Ishikawa (cell line): ENCODE data around the gene AMH.

ENCODE experiments used
- CEBPB ChIP-seq: IDR thresholded peaks from 2 replicates; pipeline ENCODE4 v1.6.1; 2012
- CREB1 ChIP-seq: IDR thresholded peaks from 2 replicates; pipeline ENCODE4 v1.6.1; 2012; ENCODE audit warnings: low read depth
- EGR1 ChIP-seq: IDR thresholded peaks from 2 replicates; pipeline ENCODE4 v1.6.1; 2012
- EP300 ChIP-seq: IDR thresholded peaks from 2 replicates; pipeline ENCODE4 v1.6.1; 2012; ENCODE audit warnings: borderline replicate concordance
- FOXM1 ChIP-seq: IDR thresholded peaks from 2 replicates; pipeline ENCODE4 v1.6.1; 2012; ENCODE audit warnings: low read depth, borderline replicate concordance
- NFIC ChIP-seq: IDR thresholded peaks from 2 replicates; pipeline ENCODE4 v1.6.1; 2012
- RAD21 ChIP-seq: IDR thresholded peaks from 2 replicates; pipeline ENCODE4 v1.6.1; 2012; ENCODE audit warnings: low read depth
- TAF1 ChIP-seq: IDR thresholded peaks from 2 replicates; pipeline ENCODE4 v1.6.1; 2012; ENCODE audit warnings: low read depth, mild to moderate bottlenecking
- TCF12 ChIP-seq: IDR thresholded peaks from 2 replicates; pipeline ENCODE4 v1.6.1; 2012; ENCODE audit warnings: low read depth
- TEAD4 ChIP-seq: IDR thresholded peaks from 2 replicates; pipeline ENCODE4 v1.6.1; 2012
- USF1 ChIP-seq: IDR thresholded peaks from 2 replicates; pipeline ENCODE4 v1.6.1; 2012
- YY1 ChIP-seq: IDR thresholded peaks from 2 replicates; pipeline ENCODE4 v1.6.1; 2012; ENCODE audit warnings: low read depth
- ZBTB7A ChIP-seq: IDR thresholded peaks from 2 replicates; pipeline ENCODE4 v1.6.1; 2012; ENCODE audit warnings: low read depth
- TF ChIP-seq, protein P1 (sequence below): IDR thresholded peaks from 2 replicates; pipeline ENCODE4 v1.6.1; 2012; ENCODE audit warnings: low read depth, mild to moderate bottlenecking
- TF ChIP-seq, protein P2 (sequence below): IDR thresholded peaks from 2 replicates; pipeline ENCODE4 v1.6.1; 2012

The AMH gene

GRCh38 chr19:2280633-2281264 lies 31.6 kb downstream of the AMH start:
- no peak for TF ChIP-seq NFIC
- 0 out of 2 replicates have a peak, but pooled peaks have one; percentile 37 for TF ChIP-seq ZBTB7A

DNA sequence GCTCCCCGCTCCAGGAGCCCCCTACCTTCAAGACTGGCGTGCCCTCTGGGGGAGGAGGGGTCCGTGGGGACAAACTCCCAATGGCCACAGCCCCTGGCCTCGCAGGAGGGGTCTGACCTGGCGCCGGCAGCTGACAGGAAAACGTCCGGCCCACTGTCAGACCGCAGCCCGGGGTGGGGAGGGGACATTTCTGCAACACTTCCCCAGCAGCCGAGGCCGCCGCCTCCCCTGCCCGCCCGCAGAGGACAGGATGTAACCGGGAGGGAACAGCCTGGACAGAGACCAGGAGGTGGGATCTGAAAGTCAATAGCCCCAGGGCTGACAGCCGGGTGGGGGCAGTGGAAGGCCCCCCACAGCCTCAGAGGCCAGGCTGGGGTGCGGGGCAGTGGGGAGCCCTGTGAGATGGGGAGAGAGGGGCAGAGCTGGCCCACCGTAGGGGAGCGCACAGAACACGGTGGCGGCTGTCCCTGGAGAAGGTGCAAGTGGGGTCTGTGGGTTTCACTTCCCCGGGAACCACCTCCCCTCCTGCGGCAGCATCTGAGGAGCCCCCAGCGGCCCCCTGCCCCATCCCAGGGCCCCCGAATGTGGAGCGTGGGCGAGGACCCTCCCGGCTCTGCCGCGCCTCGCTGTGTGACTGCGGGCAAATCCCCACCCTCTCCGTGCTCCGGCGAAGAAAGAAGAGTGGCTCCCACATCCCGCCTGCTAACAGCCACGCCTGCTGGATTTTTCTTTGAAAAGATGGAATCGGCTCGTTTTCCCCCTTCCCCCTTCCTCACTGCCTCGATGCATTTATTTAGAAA lies 33.1 kb downstream of the AMH start, which contains the start of gene PEAK3:
Gene PEAK3, minus strand, starts transcription at position 114 of the 800 bp plus-strand sequence. CDS start 1,244 bp downstream, outside the sequence.
- TF ChIP-seq YY1 (no peak), ZBTB7A (no peak), CEBPB (no peak), EGR1 (no peak)

DNA sequence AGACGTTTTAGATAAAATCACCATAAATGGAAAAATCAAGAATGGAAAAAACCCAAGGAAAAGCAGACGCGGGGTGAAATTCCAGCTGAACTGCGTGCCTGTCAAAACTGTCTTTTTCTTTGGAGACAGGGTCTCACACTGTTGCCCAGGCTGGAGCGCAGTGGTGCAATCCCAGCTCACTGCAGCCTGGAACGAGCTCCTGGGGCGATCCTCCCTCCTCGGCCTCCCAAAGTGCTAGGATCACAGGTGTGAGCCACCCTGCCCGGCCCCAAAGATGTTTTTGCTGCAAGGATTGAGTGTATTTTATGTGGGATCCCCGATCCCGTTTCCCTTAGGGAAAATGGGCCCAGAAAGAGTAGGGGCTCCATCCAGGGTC lies 33.7 kb downstream of the AMH start:
- no peak for TF ChIP-seq RAD21
- TF ChIP-seq CREB1 = no peak
- no peak for TF ChIP-seq TAF1
- TF ChIP-seq, protein P1, sequence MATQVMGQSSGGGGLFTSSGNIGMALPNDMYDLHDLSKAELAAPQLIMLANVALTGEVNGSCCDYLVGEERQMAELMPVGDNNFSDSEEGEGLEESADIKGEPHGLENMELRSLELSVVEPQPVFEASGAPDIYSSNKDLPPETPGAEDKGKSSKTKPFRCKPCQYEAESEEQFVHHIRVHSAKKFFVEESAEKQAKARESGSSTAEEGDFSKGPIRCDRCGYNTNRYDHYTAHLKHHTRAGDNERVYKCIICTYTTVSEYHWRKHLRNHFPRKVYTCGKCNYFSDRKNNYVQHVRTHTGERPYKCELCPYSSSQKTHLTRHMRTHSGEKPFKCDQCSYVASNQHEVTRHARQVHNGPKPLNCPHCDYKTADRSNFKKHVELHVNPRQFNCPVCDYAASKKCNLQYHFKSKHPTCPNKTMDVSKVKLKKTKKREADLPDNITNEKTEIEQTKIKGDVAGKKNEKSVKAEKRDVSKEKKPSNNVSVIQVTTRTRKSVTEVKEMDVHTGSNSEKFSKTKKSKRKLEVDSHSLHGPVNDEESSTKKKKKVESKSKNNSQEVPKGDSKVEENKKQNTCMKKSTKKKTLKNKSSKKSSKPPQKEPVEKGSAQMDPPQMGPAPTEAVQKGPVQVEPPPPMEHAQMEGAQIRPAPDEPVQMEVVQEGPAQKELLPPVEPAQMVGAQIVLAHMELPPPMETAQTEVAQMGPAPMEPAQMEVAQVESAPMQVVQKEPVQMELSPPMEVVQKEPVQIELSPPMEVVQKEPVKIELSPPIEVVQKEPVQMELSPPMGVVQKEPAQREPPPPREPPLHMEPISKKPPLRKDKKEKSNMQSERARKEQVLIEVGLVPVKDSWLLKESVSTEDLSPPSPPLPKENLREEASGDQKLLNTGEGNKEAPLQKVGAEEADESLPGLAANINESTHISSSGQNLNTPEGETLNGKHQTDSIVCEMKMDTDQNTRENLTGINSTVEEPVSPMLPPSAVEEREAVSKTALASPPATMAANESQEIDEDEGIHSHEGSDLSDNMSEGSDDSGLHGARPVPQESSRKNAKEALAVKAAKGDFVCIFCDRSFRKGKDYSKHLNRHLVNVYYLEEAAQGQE = no peak
- no peak for TF ChIP-seq USF1
- TF ChIP-seq NFIC = no peak
- no peak for TF ChIP-seq EGR1

- TF ChIP-seq, protein P1 = no peak
- TF ChIP-seq TCF12 = no peak
- TF ChIP-seq EGR1 = no peak
- TF ChIP-seq RAD21 = no peak
- no peak for TF ChIP-seq USF1
Measured at GRCh38 chr19:2283835-2284507, 34.8 kb downstream of the AMH start.

- no peak for TF ChIP-seq FOXM1
- no peak for TF ChIP-seq RAD21
- TF ChIP-seq TAF1 = no peak
- TF ChIP-seq EP300 = no peak
- TF ChIP-seq TEAD4 = no peak
- TF ChIP-seq TCF12 = no peak
- no peak for TF ChIP-seq CREB1
- no peak for TF ChIP-seq EGR1
- TF ChIP-seq ZBTB7A = no peak
- no peak for TF ChIP-seq NFIC
- TF ChIP-seq, protein P1 = no peak
- TF ChIP-seq YY1 = no peak
- TF ChIP-seq CEBPB = no peak
- TF ChIP-seq, protein P2, sequence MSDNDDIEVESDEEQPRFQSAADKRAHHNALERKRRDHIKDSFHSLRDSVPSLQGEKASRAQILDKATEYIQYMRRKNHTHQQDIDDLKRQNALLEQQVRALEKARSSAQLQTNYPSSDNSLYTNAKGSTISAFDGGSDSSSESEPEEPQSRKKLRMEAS = no peak
- no peak for TF ChIP-seq USF1
Measured at GRCh38 chr19:2286402-2287140, 37.4 kb downstream of the AMH start.
